Hepatocyte (in vitro differentiated cells): ENCODE results near the gene SPAAR.

ENCODE experiments used
- CTCF ChIP-seq: fragments of 200-600 bp; sonication (generic); IDR thresholded peaks from 2 replicates; pipeline ENCODE4 v1.5.1; 2016; ENCODE audit warnings: antibody characterized with exemption, mild to moderate bottlenecking; ENCODE audit not compliant: poor library complexity
- EZH2 ChIP-seq: fragments of 200-600 bp; sonication (generic); IDR thresholded peaks from 2 replicates; pipeline ENCODE4 v1.6.1; 2016; ENCODE audit warnings: antibody characterized with exemption, mild to moderate bottlenecking, borderline replicate concordance

- no peak for TF ChIP-seq CTCF
- no peak for TF ChIP-seq EZH2
These were observed 42.4 kb downstream of the SPAAR start for GRCh38 chr9:35951736-35952135.
